WI38 (cell line): Measurements from ENCODE around the gene TMA7.
"Not testable (repeated sequence)": the region's sequence is repeated elsewhere in the genome, so short reads cannot be mapped to it uniquely, and the experiment has no call there.

Source experiments
- H3K4me3 ChIP-seq: 2 replicates; pipeline ENCODE4 v1.5.1; 2011; ENCODE audit warnings: low read depth, mild to moderate bottlenecking, control low read depth, low read length
- CTCF ChIP-seq: IDR thresholded peaks from 2 replicates; pipeline ENCODE4 v1.5.1; 2012; ENCODE audit warnings: low read depth, mild to moderate bottlenecking, control low read depth, low read length

TMA7 gene

GRCh38 chr3:48472673-48472922 lies 32.5 kb downstream of the TMA7 start:
- TF ChIP-seq CTCF = no peak
- H3K4me3 ChIP-seq = peak overlapping the region; percentile 71

- TF ChIP-seq CTCF = 0 out of 2 replicates have a peak, but pooled peaks have one; percentile 25
- peak overlapping the region; percentile 71 for H3K4me3 ChIP-seq
These were observed 33.0 kb downstream of the TMA7 start for GRCh38 chr3:48472923-48473616.

GRCh38 chr3:48473617-48473952 lies 33.5 kb downstream of the TMA7 start:
- TF ChIP-seq CTCF = no peak
- H3K4me3 ChIP-seq = no peak overlapping the region

GRCh38 chr3:48474031-48474430 lies 34.0 kb downstream of the TMA7 start:
- not testable (repeated sequence) for H3K4me3 ChIP-seq

- H3K4me3 ChIP-seq = no peak overlapping the region
- TF ChIP-seq CTCF = no peak
These were observed 34.6 kb downstream of the TMA7 start for GRCh38 chr3:48474619-48475018.

GRCh38 chr3:48475188-48475587 lies 35.1 kb downstream of the TMA7 start:
- no peak overlapping the region for H3K4me3 ChIP-seq
- TF ChIP-seq CTCF = no peak

- H3K4me3 ChIP-seq = no peak overlapping the region
- no peak for TF ChIP-seq CTCF
These were observed 36.5 kb downstream of the TMA7 start for GRCh38 chr3:48476426-48477053.
